Measurements from ENCODE around the gene OAS3.

OAS3 gene

DNA sequence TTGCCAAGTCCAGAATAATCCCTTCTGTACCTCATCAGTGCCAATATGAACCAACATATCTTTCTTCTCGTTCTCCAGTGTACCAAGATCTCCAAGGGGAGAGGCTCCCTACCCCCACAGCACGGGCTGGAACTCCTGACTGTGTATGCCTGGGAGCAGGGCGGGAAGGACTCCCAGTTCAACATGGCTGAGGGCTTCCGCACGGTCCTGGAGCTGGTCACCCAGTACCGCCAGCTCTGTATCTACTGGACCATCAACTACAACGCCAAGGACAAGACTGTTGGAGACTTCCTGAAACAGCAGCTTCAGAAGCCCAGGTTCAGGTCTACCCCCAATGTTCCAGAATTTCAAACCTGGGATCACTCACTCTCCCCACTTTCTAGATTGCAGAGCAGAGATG, 29.6 kb downstream of the OAS3 start:
- H4K20me1 ChIP-seq (ENCODE audit: insufficient read depth, low read length, poor library complexity, severe bottlenecking): no peaks in the 10 kb centered on the region
- H3K27me3 ChIP-seq (ENCODE audit: insufficient read depth, low read length, poor library complexity, severe bottlenecking): no peaks in the 10 kb centered on the region
- H3K79me2 ChIP-seq (ENCODE audit: insufficient read depth, low read length): no peaks in the 10 kb centered on the region
- H3F3A ChIP-seq (ENCODE audit: low read depth): no peaks in the 10 kb centered on the region
- peaks cover 9% of the 10 kb centered on the region for H3K4me1 ChIP-seq (ENCODE audit: insufficient read depth, low read length, poor library complexity, severe bottlenecking)
- H2AFZ ChIP-seq (ENCODE audit: low read length): no peak overlapping the region
- TF ChIP-seq, protein P1, sequence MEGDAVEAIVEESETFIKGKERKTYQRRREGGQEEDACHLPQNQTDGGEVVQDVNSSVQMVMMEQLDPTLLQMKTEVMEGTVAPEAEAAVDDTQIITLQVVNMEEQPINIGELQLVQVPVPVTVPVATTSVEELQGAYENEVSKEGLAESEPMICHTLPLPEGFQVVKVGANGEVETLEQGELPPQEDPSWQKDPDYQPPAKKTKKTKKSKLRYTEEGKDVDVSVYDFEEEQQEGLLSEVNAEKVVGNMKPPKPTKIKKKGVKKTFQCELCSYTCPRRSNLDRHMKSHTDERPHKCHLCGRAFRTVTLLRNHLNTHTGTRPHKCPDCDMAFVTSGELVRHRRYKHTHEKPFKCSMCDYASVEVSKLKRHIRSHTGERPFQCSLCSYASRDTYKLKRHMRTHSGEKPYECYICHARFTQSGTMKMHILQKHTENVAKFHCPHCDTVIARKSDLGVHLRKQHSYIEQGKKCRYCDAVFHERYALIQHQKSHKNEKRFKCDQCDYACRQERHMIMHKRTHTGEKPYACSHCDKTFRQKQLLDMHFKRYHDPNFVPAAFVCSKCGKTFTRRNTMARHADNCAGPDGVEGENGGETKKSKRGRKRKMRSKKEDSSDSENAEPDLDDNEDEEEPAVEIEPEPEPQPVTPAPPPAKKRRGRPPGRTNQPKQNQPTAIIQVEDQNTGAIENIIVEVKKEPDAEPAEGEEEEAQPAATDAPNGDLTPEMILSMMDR (conservative IDR thresholded peaks at IDR 0.05; ENCODE audit: low read length): no peak
- TF ChIP-seq EZH2phosphoT487 (IDR thresholded peaks at IDR 0.05; ENCODE audit: borderline replicate concordance): no peak
- no peak overlapping the region for H3K4me3 ChIP-seq (ENCODE audit: low read length, poor library complexity, severe bottlenecking)
- H3K9ac ChIP-seq (ENCODE audit: low read depth, low read length, poor library complexity, severe bottlenecking): no peak overlapping the region
- peaks cover 60% of the 10 kb centered on the region; the same call in 1 of the 2 replicates for H3K36me3 ChIP-seq (ENCODE audit: insufficient read depth, low read length)
- no peaks in the 10 kb centered on the region for H3K9me2 ChIP-seq (replicated peaks; ENCODE audit: low read depth, low read length)
- no peak overlapping the region for H3K4me2 ChIP-seq (ENCODE audit: low read depth, low read length, poor library complexity, severe bottlenecking)
- no peaks in the 10 kb centered on the region for H3K9me3 ChIP-seq (ENCODE audit: insufficient read depth, low read depth, low read length)

DNA sequence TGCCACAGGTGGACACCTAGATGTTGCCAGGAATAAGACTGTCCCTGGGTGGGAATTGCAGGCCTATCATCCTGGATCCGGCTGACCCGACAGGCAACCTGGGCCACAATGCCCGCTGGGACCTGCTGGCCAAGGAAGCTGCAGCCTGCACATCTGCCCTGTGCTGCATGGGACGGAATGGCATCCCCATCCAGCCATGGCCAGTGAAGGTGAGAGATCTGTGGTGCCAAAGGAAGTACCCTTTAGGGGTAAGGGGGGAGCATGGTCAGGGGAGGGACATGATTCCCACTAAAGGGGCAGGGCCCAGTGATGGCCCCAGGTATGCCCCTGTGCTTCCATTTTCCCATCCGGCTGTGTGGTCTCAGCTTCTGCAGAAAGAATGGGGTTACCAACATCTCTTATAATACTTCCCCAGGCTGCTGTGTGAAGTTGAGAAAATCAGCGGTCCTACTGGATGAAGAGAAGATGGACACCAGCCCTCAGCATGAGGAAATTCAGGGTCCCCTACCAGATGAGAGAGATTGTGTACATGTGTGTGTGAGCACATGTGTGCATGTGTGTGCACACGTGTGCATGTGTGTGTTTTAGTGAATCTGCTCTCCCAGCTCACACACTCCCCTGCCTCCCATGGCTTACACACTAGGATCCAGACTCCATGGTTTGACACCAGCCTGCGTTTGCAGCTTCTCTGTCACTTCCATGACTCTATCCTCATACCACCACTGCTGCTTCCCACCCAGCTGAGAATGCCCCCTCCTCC, 31.5 kb downstream of the OAS3 start:
- H3K4me2 ChIP-seq (ENCODE audit: low read depth, low read length, poor library complexity, severe bottlenecking): no peak overlapping the region
- TF ChIP-seq, protein P1 (conservative IDR thresholded peaks at IDR 0.05; ENCODE audit: low read length): no peak
- TF ChIP-seq EZH2phosphoT487 (IDR thresholded peaks at IDR 0.05; ENCODE audit: borderline replicate concordance): no peak
- no peak overlapping the region for H2AFZ ChIP-seq (ENCODE audit: low read length)
- H3K36me3 ChIP-seq (ENCODE audit: insufficient read depth, low read length): peaks cover 41% of the 10 kb centered on the region; the same call in 1 of the 2 replicates
- no peaks in the 10 kb centered on the region for H4K20me1 ChIP-seq (ENCODE audit: insufficient read depth, low read length, poor library complexity, severe bottlenecking)
- no peak overlapping the region for H3K4me3 ChIP-seq (ENCODE audit: low read length, poor library complexity, severe bottlenecking)
- no peaks in the 10 kb centered on the region for H3K27me3 ChIP-seq (ENCODE audit: insufficient read depth, low read length, poor library complexity, severe bottlenecking)
- peaks cover 9% of the 10 kb centered on the region for H3K4me1 ChIP-seq (ENCODE audit: insufficient read depth, low read length, poor library complexity, severe bottlenecking)
- H3F3A ChIP-seq (ENCODE audit: low read depth): no peaks in the 10 kb centered on the region
- H3K79me2 ChIP-seq (ENCODE audit: insufficient read depth, low read length): no peaks in the 10 kb centered on the region
- no peaks in the 10 kb centered on the region for H3K9me3 ChIP-seq (ENCODE audit: insufficient read depth, low read depth, low read length)
- H3K9ac ChIP-seq (ENCODE audit: low read depth, low read length, poor library complexity, severe bottlenecking): no peak overlapping the region
- no peaks in the 10 kb centered on the region for H3K9me2 ChIP-seq (replicated peaks; ENCODE audit: low read depth, low read length)

DNA sequence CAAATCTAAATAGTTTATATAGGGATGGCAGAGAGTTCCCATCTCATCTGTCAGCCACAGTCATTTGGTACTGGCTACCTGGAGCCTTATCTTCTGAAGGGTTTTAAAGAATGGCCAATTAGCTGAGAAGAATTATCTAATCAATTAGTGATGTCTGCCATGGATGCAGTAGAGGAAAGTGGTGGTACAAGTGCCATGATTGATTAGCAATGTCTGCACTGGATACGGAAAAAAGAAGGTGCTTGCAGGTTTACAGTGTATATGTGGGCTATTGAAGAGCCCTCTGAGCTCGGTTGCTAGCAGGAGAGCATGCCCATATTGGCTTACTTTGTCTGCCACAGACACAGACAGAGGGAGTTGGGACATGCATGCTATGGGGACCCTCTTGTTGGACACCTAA, 32.1 kb downstream of the OAS3 start:
- Histone ChIP-seq H3K36me3 (ENCODE audit: insufficient read depth, low read length) (peaks cover 35% of the 10 kb centered on the region; the same call in 1 of the 2 replicates), H3K9me2 (replicated peaks; ENCODE audit: low read depth, low read length) (no peaks in the 10 kb centered on the region), H4K20me1 (ENCODE audit: insufficient read depth, low read length, poor library complexity, severe bottlenecking) (no peaks in the 10 kb centered on the region), H3K9me3 (ENCODE audit: insufficient read depth, low read depth, low read length) (no peaks in the 10 kb centered on the region), H2AFZ (ENCODE audit: low read length) (no peak overlapping the region), H3K9ac (ENCODE audit: low read depth, low read length, poor library complexity, severe bottlenecking) (no peak overlapping the region), H3K4me1 (ENCODE audit: insufficient read depth, low read length, poor library complexity, severe bottlenecking) (peaks cover 9% of the 10 kb centered on the region), H3K4me3 (ENCODE audit: low read length, poor library complexity, severe bottlenecking) (no peak overlapping the region), H3K79me2 (ENCODE audit: insufficient read depth, low read length) (no peaks in the 10 kb centered on the region), H3F3A (ENCODE audit: low read depth) (no peaks in the 10 kb centered on the region), H3K27me3 (ENCODE audit: insufficient read depth, low read length, poor library complexity, severe bottlenecking) (no peaks in the 10 kb centered on the region), H3K4me2 (ENCODE audit: low read depth, low read length, poor library complexity, severe bottlenecking) (no peak overlapping the region)
- no peak for TF ChIP-seq EZH2phosphoT487 (IDR thresholded peaks at IDR 0.05; ENCODE audit: borderline replicate concordance)
- TF ChIP-seq, protein P1 (conservative IDR thresholded peaks at IDR 0.05; ENCODE audit: low read length): no peak
